Head of caudate nucleus (tissue), 42 donors: ENCODE measurements around the gene NGDN.
A peak's percentile ranks its signal among the peaks of the same experiment; 100 is the strongest.

Source experiments
- DNase-seq, 42 donors: peaks; one replicate each; pipeline versions ENCODE4 v3.0.0 to v3.0.0-alpha.2; 2020 to 2021; ENCODE audit warnings: mixed read lengths in 7 of 42
- intact Hi-C: fragments of 100-400 bp; cut with DNase I; formaldehyde crosslinking; loops from one replicate; pipeline ENCODE4 v1.15.0; 2022

NGDN gene

GRCh38 chr14:23513005-23513817 lies 43.7 kb downstream of the NGDN start:
- intact Hi-C loops = no loop called here
- peak; percentile 80 to 95 (median 90) for DNase-seq

GRCh38 chr14:23513818-23514643 lies 44.5 kb downstream of the NGDN start:
- intact Hi-C loops = no loop called here
- DNase-seq = peak in 21 of 42 donors; percentile 22 to 72 (median 44)

GRCh38 chr14:23514644-23514957 lies 45.1 kb downstream of the NGDN start:
- DNase-seq = peak in 37 of 42 donors; percentile 38 to 84 (median 63)
- intact Hi-C loops = no loop called here

- intact Hi-C loops = no loop called here
- peak in 1 of 42 donors; percentile 30 for DNase-seq
Measured at GRCh38 chr14:23517650-23518326, 48.3 kb downstream of the NGDN start.

- DNase-seq = peak in 1 of 42 donors; percentile 48
- intact Hi-C loops = no loop called here
Measured at GRCh38 chr14:23518709-23519108, 49.2 kb downstream of the NGDN start.

- DNase-seq = peak in 2 of 42 donors; percentile 37 to 42
- intact Hi-C loops = no loop called here
Measured at GRCh38 chr14:23520899-23521533, 51.5 kb downstream of the NGDN start.

- intact Hi-C loops = no loop called here
- peak in 1 of 42 donors; percentile 25 for DNase-seq
Measured at GRCh38 chr14:23521785-23522640, 52.5 kb downstream of the NGDN start.

- intact Hi-C loops = no loop called here
- no peak for DNase-seq
Measured at GRCh38 chr14:23522643-23523198, 53.2 kb downstream of the NGDN start.

GRCh38 chr14:23523229-23524016 lies 53.9 kb downstream of the NGDN start:
- intact Hi-C loops = no loop called here
- DNase-seq = peak in 1 of 42 donors; percentile 15

GRCh38 chr14:23524954-23525353 lies 55.5 kb downstream of the NGDN start:
- peak in 1 of 42 donors; percentile 20 for DNase-seq
- intact Hi-C loops = no loop called here

GRCh38 chr14:23525611-23526010 lies 56.1 kb downstream of the NGDN start:
- intact Hi-C loops = no loop called here
- peak in 1 of 42 donors; percentile 16 for DNase-seq
